Body of pancreas (tissue), 4 donors: ENCODE data around the gene PHAF1.

Source experiments
- CTCF ChIP-seq, 7 experiments: fragments of 450-650 bp in 4 of 7; fragments of 200-600 bp in 3 of 7; sonication (generic) in 3 of 7; IDR thresholded peaks; one replicate each; pipeline ENCODE4 v1.5.1; 2016 to 2019; ENCODE audit warnings: antibody characterized with exemption in 7 of 7
- POLR2A ChIP-seq, 3 donors: fragments of 450-650 bp; IDR thresholded peaks; one replicate each; pipeline ENCODE4 v1.6.1; 2016; ENCODE audit warnings: antibody characterized with exemption in 3 of 3, mild to moderate bottlenecking in 2 of 3

- TF ChIP-seq CTCF (IDR thresholded peaks at IDR 0.05) (no peak), POLR2A (IDR thresholded peaks at IDR 0.05) (no peak)
Measured at GRCh38 chr16:67167588-67167987, 57.8 kb downstream of the PHAF1 start.
